Gastrocnemius medialis (tissue), 4 donors: ENCODE measurements around the gene WDR7.

Experiments
- POLR2A ChIP-seq, 2 donors: fragments of 450-650 bp; IDR thresholded peaks; one replicate each; pipeline ENCODE4 v1.6.1; 2017; ENCODE audit warnings: antibody characterized with exemption in 2 of 2, mild to moderate bottlenecking in 2 of 2, moderate library complexity in 2 of 2
- TF ChIP-seq, protein P1 (sequence below), 5 experiments: fragments of 450-650 bp in 3 of 5; fragments of 200-600 bp in 2 of 5; sonication (generic) in 2 of 5; IDR thresholded peaks in 4 of 5; conservative IDR thresholded peaks in 1 of 5; 1 replicate in 4 of 5; 2 replicates in 1 of 5; pipeline ENCODE4 v1.5.1; 2016 to 2019; ENCODE audit warnings: antibody characterized with exemption in 5 of 5, mild to moderate bottlenecking in 3 of 5, moderate library complexity in 3 of 5

- TF ChIP-seq, protein P1, sequence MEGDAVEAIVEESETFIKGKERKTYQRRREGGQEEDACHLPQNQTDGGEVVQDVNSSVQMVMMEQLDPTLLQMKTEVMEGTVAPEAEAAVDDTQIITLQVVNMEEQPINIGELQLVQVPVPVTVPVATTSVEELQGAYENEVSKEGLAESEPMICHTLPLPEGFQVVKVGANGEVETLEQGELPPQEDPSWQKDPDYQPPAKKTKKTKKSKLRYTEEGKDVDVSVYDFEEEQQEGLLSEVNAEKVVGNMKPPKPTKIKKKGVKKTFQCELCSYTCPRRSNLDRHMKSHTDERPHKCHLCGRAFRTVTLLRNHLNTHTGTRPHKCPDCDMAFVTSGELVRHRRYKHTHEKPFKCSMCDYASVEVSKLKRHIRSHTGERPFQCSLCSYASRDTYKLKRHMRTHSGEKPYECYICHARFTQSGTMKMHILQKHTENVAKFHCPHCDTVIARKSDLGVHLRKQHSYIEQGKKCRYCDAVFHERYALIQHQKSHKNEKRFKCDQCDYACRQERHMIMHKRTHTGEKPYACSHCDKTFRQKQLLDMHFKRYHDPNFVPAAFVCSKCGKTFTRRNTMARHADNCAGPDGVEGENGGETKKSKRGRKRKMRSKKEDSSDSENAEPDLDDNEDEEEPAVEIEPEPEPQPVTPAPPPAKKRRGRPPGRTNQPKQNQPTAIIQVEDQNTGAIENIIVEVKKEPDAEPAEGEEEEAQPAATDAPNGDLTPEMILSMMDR (IDR thresholded peaks at IDR 0.05 in 4 of 5, conservative IDR thresholded peaks at IDR 0.05 in 1 of 5) = no peak
- no peak for TF ChIP-seq POLR2A (IDR thresholded peaks at IDR 0.05)
These were observed 336.9 kb downstream of the WDR7 start for GRCh38 chr18:56988022-56988421.
